Esophagus mucosa (tissue), 1 donor: ENCODE measurements around the gene AGAP4. TPM values are rescaled to one million over a fixed set of nuclear protein-coding genes. Genes with fewer than 3 reads are reported as not detected.
"Not testable (repeated sequence)": the region's sequence is repeated elsewhere in the genome, so short reads cannot be mapped to it uniquely, and the experiment has no call there.

Source experiments
- ATAC-seq: fragments of 200-7000 bp; cut with Tn5 transposase; one replicate; pipeline ENCODE4 v1.9.1; 2020
- total RNA-seq: library from RNA; stranded (reverse); gene quantifications from one replicate; pipeline ENCODE4 v1.2.4, GENCODE V29; 2023
- donor health status: DM: yes; HTN: yes; CAD: no.

The AGAP4 gene
- total RNA-seq: 8.1 TPM

- ATAC-seq: not testable (repeated sequence)
Observed at GRCh38 chr10:45847400-45847799, at the start of gene AGAP4. TSS of gene AGAP4 (minus strand) at chr10:45847500. CDS start at chr10:45847347, 153 bp downstream.

GRCh38 chr10:45890721-45891120, 43.4 kb upstream of the AGAP4 start:
- not testable (repeated sequence) for ATAC-seq

GRCh38 chr10:45889539-45890230, 42.4 kb upstream of the AGAP4 start:
- ATAC-seq: not testable (repeated sequence)

GRCh38 chr10:45882880-45883279, 35.6 kb upstream of the AGAP4 start:
- not testable (repeated sequence) for ATAC-seq

- not testable (repeated sequence) for ATAC-seq
Observed at GRCh38 chr10:45865404-45865803, 18.1 kb upstream of the AGAP4 start.

- ATAC-seq: not testable (repeated sequence)
Observed at GRCh38 chr10:45864264-45864663, 17.0 kb upstream of the AGAP4 start.

- ATAC-seq: not testable (repeated sequence)
Observed at GRCh38 chr10:45863632-45864031, 16.3 kb upstream of the AGAP4 start.

GRCh38 chr10:45857931-45858330, 10.6 kb upstream of the AGAP4 start:
- not testable (repeated sequence) for ATAC-seq

- ATAC-seq: not testable (repeated sequence)
Observed at GRCh38 chr10:45848467-45848866, 1.2 kb upstream of the AGAP4 start.

GRCh38 chr10:45822918-45823317, 24.4 kb downstream of the AGAP4 start:
- ATAC-seq: not testable (repeated sequence)

- not testable (repeated sequence) for ATAC-seq
Observed at GRCh38 chr10:45820107-45820830, 27.0 kb downstream of the AGAP4 start.

GRCh38 chr10:45819552-45819951, 27.7 kb downstream of the AGAP4 start:
- ATAC-seq: no peak

GRCh38 chr10:45817912-45818311, 29.4 kb downstream of the AGAP4 start:
- no peak for ATAC-seq

- ATAC-seq: no peak
Observed at GRCh38 chr10:45817130-45817859, 30.0 kb downstream of the AGAP4 start.

- ATAC-seq: not testable (repeated sequence)
Observed at GRCh38 chr10:45814146-45814545, 33.2 kb downstream of the AGAP4 start.

- not testable (repeated sequence) for ATAC-seq
Observed at GRCh38 chr10:45812959-45813358, 34.3 kb downstream of the AGAP4 start.

GRCh38 chr10:45811075-45811474, 36.2 kb downstream of the AGAP4 start:
- no peak for ATAC-seq

- no peak for ATAC-seq
Observed at GRCh38 chr10:45809837-45810236, 37.5 kb downstream of the AGAP4 start.

GRCh38 chr10:45804996-45805395, 42.3 kb downstream of the AGAP4 start:
- not testable (repeated sequence) for ATAC-seq

GRCh38 chr10:45803060-45804010, 44.0 kb downstream of the AGAP4 start:
- not testable (repeated sequence) for ATAC-seq

- ATAC-seq: not testable (repeated sequence)
Observed at GRCh38 chr10:45794761-45795160, 52.5 kb downstream of the AGAP4 start.
